Measurements from ENCODE around the gene FOXJ1. TPM values are rescaled to one million over a fixed set of nuclear protein-coding genes. Genes with fewer than 3 reads are reported as not detected.

The FOXJ1 gene
- total RNA-seq, 1 donor from 2014 or later = not detected

- Histone ChIP-seq H3K36me3 (no peaks in the 10 kb centered on the region), H3K27ac (no peak overlapping the region), H3K4me3 (no peak overlapping the region), H3K4me1 (no peaks in the 10 kb centered on the region), H3K9me3 (no peaks in the 10 kb centered on the region), H3K27me3 (no peaks in the 10 kb centered on the region)
- intact Hi-C loops (cut with DNase I) = no loop called here
- TF ChIP-seq CTCF (IDR thresholded peaks at IDR 0.05) = no peak
- no peak for DNase-seq (ENCODE audit: low spot score in 2 of 2)
Observed at GRCh38 chr17:76148015-76148326, 6.9 kb upstream of the FOXJ1 start.

GRCh38 chr17:76147211-76148014 lies 6.4 kb upstream of the FOXJ1 start:
- no peaks in the 10 kb centered on the region for H3K27me3 ChIP-seq
- H3K9me3 ChIP-seq = no peaks in the 10 kb centered on the region
- DNase-seq (ENCODE audit: low spot score in 2 of 2) = no peak
- peak; percentile 40 to 57 (median 54) for TF ChIP-seq CTCF (IDR thresholded peaks at IDR 0.05)
- H3K4me3 ChIP-seq = no peak overlapping the region
- H3K4me1 ChIP-seq = no peaks in the 10 kb centered on the region
- H3K27ac ChIP-seq = no peak overlapping the region
- intact Hi-C loops (cut with DNase I) = loop anchor here (2.0 kb wide), 1 partner anchor 27 kb away; no protein-coding TSS in a partner anchor
- H3K36me3 ChIP-seq = no peaks in the 10 kb centered on the region

GRCh38 chr17:76146053-76146851 lies 5.2 kb upstream of the FOXJ1 start:
- Histone ChIP-seq H3K4me3 (no peak overlapping the region), H3K27ac (no peak overlapping the region), H3K36me3 (no peaks in the 10 kb centered on the region), H3K27me3 (no peaks in the 10 kb centered on the region), H3K9me3 (no peaks in the 10 kb centered on the region), H3K4me1 (peaks cover 0 to 3% of the 10 kb centered on the region in 2 donors)
- no peak for DNase-seq (ENCODE audit: low spot score in 2 of 2)
- intact Hi-C loops (cut with DNase I) = loop anchor here (2.0 kb wide), 1 partner anchor 25 kb away; no protein-coding TSS in a partner anchor
- TF ChIP-seq CTCF (IDR thresholded peaks at IDR 0.05) = no peak

- intact Hi-C loops (cut with DNase I) = loop anchor here (2.0 kb wide), 1 partner anchor 25 kb away; no protein-coding TSS in a partner anchor
- peaks cover 2% of the 10 kb centered on the region for H3K27me3 ChIP-seq
- H3K36me3 ChIP-seq = no peaks in the 10 kb centered on the region
- no peak for DNase-seq (ENCODE audit: low spot score in 2 of 2)
- no peak overlapping the region for H3K27ac ChIP-seq
- H3K4me1 ChIP-seq = peaks cover 5 to 10% of the 10 kb centered on the region in 2 donors
- no peak for TF ChIP-seq CTCF (IDR thresholded peaks at IDR 0.05)
- no peak overlapping the region for H3K4me3 ChIP-seq
- no peaks in the 10 kb centered on the region for H3K9me3 ChIP-seq
Observed at GRCh38 chr17:76145231-76146052, 4.4 kb upstream of the FOXJ1 start.

- no peak overlapping the region for H3K4me3 ChIP-seq
- peaks cover 13 to 17% of the 10 kb centered on the region in 2 donors for H3K4me1 ChIP-seq
- intact Hi-C loops (cut with DNase I) = no loop called here
- H3K36me3 ChIP-seq = no peaks in the 10 kb centered on the region
- no peak overlapping the region for H3K27ac ChIP-seq
- no peak for DNase-seq (ENCODE audit: low spot score in 2 of 2)
- H3K27me3 ChIP-seq = peaks cover 20% of the 10 kb centered on the region
- H3K9me3 ChIP-seq = no peaks in the 10 kb centered on the region
- no peak for TF ChIP-seq CTCF (IDR thresholded peaks at IDR 0.05)
Observed at GRCh38 chr17:76142585-76143041, 1.6 kb upstream of the FOXJ1 start.

Measured in ascending aorta (tissue), 2 donors.